Right renal cortex interstitium (tissue), 3 donors: Measurements from ENCODE around the gene RDM1. TPM values are rescaled to one million over a fixed set of nuclear protein-coding genes. Genes with fewer than 3 reads are reported as not detected.
"Not testable (repeated sequence)": the region's sequence is repeated elsewhere in the genome, so short reads cannot be mapped to it uniquely, and the experiment has no call there.

ENCODE experiments used
- DNase-seq, 3 donors: peaks; one replicate each; pipeline ENCODE4 v3.0.0-alpha.2; 2013; ENCODE audit warnings: low read depth in 3 of 3, low spot score in 2 of 3
- polyA plus RNA-seq, 3 donors: library from polyadenylated mRNA; unstranded; fragments of 120-200 nt; gene quantifications; one replicate each; pipeline ENCODE4 v1.2.1, GENCODE V29; 2013; ENCODE audit not compliant: insufficient read length in 3 of 3

Gene RDM1, protein sequence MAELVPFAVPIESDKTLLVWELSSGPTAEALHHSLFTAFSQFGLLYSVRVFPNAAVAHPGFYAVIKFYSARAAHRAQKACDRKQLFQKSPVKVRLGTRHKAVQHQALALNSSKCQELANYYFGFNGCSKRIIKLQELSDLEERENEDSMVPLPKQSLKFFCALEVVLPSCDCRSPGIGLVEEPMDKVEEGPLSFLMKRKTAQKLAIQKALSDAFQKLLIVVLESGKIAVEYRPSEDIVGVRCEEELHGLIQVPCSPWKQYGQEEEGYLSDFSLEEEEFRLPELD
- polyA plus RNA-seq = 1 to 10 TPM; 1.9 to 2.6 (median 2.2) TPM

- peak in 1 of 3 donors; percentile 72 for DNase-seq
Observed at GRCh38 chr17:35930211-35931065, at the start of gene RDM1. Gene RDM1 (minus strand): TSS chr17:35930773. CDS start chr17:35930727, 46 bp downstream.

DNA sequence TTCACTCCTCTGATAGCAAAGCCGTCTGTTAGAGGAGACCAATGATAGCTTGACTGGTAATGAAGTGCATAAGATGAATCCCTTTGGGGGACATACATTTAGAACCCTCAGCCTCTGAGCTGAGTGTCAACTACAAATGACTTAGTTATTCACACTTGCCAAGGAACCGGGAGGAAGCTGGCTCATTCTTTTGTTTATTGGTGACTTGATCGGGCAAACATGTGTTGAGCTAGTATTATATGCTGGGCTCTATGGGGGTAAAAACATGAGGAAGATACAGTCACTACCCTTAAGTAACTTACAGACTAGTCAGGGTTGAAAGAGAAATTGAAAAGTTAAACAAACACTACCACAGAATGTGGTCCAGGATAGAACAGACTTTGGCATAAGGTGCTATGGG is 47.8 kb upstream of the RDM1 start:
- no peak for DNase-seq

DNA sequence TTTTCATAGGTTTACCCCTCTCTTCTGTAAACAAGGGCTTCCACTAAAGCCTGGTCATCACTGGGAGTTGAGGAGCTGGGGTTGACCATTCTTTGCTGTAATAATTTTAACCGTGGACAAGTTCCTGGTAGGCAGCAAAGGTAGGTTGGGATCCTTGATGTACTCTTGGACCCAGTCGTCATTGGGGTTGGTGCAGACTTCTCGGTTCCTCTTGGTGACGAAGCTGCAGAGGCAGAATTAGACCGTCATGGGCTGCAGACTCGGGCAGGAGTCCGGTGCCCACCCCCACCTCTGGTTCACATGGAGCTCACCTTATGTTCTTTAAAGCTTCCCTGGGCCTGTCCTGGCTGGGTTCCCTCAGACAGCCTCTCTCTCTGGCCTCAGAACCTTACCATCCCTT is 46.9 kb upstream of the RDM1 start:
- no peak for DNase-seq

DNA sequence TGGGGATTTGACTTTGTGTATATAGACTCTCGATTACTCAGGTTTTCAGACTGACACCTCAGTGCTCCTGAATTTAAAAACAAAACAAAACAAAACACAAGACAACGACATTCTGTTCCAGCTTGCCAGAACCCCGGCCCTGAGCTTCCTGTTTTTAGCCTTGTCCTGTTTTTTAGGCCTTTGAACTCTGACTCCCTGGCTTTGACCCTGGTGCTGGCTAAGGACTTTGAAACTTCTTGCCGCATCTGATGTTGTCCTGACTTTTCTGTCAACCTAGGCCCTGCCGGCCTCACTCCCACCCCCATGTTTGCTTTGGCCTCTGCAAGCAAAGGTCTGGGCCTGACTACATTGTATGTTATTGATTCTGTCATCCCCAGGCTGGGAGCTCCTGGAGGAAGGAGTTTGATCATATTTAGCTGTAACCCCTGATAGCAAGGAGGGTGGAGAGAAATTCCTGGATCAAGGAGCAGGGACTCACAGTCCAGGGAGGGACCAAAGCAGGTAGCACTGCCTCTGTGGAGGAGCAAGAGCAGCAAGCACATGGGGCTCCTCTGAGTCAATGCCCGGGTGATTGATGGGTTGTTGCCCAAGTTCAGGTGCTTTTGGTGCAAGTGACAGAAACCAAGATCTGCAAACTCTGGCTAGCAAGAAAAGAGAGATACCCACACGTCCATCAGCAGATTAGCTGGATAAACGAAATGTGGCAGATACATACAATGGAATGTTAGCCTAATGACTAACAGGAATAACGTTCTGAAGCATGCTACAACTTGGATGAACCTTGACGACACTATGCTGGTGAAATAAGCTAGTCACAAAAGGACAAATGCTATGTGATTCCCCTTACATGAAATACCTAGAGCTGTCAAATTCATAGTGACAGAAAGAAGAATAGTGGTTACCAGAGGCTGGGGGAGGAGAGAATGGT is 43.0 kb upstream of the RDM1 start:
- no peak for DNase-seq

GRCh38 chr17:35972945-35973332 is 42.4 kb upstream of the RDM1 start:
- no peak for DNase-seq

- DNase-seq = no peak
Observed at GRCh38 chr17:35972535-35972934, 42.0 kb upstream of the RDM1 start.

GRCh38 chr17:35972066-35972465 is 41.5 kb upstream of the RDM1 start:
- no peak for DNase-seq

GRCh38 chr17:35969558-35970380 is 39.2 kb upstream of the RDM1 start:
- DNase-seq = peak; percentile 65 to 73 (median 73)

DNA sequence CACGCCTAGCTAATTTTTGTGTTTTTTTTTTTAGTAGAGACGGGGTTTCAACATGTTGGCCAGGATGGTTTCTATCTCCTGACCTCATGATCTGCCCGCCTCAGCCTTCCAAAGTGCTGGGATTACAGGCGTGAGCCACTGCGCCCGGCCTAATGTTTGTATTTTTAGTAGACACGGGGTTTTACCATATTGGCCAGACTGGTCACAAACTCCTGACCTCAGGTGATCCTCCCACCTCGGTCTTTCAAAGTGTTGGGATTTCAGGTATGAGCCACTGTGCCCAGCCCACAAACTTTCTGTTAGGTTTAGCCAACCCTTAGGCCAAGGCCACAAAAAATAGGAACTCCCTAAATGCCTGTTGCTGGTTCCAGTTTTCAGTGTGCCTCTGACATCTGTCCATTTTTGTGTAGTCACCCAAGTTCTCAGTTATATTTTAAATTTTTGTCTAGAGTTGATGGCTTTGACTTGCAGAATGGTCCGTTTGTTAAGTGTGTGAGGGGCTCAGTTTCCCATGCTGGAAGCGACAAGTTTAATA is 38.0 kb upstream of the RDM1 start:
- DNase-seq = no peak

- no peak for DNase-seq
Observed at GRCh38 chr17:35965272-35965671, 34.7 kb upstream of the RDM1 start.

DNA sequence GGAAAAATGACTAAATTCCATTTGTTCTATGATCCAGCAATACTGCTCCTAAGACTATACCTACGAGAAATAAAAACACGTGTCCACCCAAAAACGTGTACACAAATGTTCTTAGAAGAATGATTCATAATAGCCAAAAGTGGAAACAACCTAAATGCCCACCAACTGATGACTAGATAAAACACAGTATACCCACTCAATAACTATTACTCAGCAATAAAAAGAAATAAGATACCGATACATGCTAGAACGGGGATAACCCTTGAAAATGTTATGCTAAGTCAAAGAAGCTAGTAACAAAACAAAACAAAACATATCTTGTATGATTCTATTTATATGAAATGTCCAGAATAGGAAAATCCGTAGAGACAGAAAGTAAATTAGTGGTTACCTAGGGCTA is 33.1 kb upstream of the RDM1 start:
- no peak for DNase-seq

GRCh38 chr17:35953720-35954119 is 23.1 kb upstream of the RDM1 start:
- no peak for DNase-seq

DNA sequence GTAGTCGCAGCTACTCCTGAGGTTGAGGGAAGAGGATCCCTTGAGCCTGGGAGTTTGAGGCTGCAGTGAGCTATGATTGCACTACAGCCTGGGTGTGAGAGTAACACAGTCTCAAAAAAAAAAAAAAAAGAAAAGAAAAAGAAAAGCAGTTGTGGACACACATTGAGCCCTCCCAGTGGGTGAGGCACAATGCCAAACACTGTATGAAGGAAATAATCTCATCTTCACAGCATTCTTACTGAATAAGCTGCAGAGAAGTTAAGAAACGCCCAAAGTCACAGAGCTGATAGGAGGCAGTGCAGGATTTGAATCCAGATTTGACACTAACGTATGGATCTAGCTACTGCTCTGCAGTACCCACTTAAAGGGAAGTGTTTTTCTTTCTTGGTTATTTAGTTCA is 18.8 kb upstream of the RDM1 start:
- DNase-seq = no peak

- no peak for DNase-seq
Observed at GRCh38 chr17:35948092-35948491, 17.5 kb upstream of the RDM1 start.

- DNase-seq = no peak
Observed at GRCh38 chr17:35947156-35947585, 16.6 kb upstream of the RDM1 start.

DNA sequence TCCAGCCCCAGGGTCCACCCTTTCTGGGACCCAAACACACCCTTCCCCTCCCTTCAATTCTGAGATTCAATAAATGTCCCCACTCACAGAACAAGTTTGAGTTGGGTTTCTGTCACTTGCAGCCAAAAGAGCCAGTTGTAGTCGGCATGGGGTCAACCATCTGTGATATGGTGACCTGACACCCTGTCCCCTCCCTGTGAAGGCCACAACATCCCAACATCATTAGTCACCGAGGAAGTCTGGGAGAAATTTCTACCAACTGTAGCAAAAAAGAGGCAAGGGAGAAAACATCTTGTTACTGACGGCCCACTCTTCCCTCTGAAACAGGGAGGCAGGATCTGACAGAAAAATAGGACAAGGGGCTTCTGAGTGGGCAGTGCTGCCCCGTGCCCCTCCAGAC is 13.6 kb upstream of the RDM1 start:
- no peak for DNase-seq

GRCh38 chr17:35943537-35943936 is 13.0 kb upstream of the RDM1 start, which contains the start of gene LYZL6:
Gene LYZL6 (minus strand): TSS chr17:35943713. CDS start chr17:35939356, 4,357 bp downstream.
- DNase-seq = no peak

DNA sequence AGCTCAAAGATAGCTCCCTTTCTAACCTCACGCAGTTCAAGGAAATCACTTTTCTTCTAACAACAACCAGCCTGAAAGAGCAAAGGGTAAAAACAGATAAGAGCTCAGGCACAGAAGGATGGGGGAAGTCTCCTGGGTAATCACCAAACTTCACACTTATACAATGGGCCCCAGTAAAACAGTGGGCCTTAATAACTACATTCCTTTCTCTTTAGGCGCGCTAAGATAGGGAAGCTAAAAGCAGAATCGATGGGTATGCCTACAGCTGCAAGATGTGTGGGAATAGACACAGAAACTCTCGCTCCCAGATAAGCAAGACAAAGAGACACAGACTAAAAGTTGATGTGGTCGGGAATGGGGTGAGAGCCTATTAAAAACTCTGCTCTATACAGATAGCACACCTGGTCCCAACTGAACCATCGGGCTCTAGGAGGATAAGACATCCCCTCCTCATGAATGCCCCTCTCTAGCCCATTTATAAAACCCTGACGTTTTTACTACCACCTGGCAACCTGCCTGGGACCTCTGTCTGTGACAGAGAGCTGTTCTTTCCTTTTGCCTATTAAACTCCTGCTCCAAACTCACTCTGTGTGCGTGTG is 12.1 kb upstream of the RDM1 start:
- DNase-seq = no peak

- DNase-seq = not testable (repeated sequence)
Observed at GRCh38 chr17:35938492-35938891, 7.9 kb upstream of the RDM1 start.
